ENCODE data around the gene NXN. TPM values are rescaled to one million over a fixed set of nuclear protein-coding genes. Genes with fewer than 3 reads are reported as not detected.

Gene NXN
- 70.1 and 80.4 TPM in 2 replicates for total RNA-seq

DNA sequence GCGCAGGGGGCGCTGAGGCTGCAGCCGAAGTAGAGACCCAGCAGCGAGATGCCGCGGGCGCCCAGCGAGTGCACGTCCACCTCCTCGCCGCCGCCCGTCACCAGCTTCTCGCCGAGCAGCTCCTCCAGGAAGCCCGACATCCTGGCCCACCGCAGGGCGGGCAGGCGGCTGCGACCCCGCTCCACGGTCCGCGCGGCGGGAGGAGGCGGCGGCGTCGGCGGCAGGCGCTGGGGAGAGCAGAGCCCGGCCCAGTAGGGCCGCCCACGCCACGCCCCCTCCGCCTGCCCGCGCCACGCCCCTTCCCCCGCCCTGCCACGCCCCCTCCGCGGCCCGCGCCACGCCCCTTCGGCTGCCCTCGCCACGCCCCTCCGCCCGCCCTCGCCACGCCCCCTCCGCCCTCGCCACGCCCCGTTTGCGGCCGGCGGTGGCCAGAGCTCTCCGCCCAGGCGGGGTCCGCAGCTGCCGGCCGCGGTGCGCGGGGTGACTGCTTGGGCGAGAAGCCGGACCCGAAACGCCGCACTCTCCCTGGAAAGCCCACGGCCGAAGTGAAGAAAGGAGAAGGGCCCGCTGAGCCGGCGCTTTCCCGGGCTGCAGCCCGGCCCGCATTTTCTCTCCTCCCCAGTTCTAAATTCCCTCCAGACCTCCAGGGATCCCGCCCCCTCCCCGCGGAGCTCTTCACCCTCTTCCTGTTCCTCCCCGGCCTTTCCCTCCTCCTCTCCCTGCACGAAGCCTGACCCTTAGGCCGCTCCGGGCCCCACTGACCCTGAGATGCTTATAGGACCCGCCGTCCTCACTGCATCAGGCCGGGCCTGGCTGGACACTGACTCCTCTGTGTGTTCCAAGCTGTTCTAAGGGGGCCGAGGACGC is at the start of gene NXN:
TSS of gene NXN (minus strand) at position 238 of the 867 bp plus-strand sequence.

DNA sequence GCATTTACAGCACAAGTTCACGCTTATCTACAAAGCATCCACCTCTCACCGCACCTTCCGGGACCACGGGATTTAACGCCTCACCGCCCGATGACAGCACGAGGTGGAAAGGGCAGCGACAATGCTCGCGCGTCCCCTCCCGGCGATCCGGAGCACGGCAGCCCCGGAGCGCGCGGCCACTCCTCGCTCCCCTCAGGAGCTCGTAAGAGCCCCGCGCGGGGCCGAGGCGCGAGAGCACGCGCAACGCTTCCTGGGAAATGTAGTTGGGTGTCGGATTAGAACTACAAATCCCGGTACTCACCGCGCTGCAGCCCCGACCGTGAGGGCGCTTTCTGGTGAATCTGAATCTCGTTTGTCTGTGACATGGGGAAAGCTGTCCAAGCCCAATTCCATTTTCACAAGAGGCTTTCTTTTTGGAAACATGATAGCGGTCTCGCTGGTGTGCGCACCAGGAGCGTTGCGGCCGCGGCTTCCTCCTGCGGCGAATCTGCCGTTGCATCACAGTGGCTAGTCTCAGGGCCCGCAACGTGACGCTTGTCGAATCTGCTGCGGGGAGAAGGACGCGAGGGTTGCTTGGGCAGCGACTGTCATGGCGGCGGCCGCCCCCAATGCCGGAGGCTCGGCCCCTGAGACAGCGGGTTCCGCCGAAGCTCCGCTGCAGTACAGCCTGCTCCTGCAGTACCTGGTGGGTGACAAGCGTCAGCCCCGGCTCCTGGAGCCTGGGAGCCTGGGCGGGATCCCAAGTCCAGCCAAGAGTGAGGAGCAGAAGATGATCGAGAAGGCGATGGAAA is 17.2 kb upstream of the NXN start, which contains the start of gene TIMM22:
TSS of gene TIMM22 (plus strand) at position 576 of the 791 bp plus-strand sequence. CDS start at position 590, 14 bp downstream.

DNA sequence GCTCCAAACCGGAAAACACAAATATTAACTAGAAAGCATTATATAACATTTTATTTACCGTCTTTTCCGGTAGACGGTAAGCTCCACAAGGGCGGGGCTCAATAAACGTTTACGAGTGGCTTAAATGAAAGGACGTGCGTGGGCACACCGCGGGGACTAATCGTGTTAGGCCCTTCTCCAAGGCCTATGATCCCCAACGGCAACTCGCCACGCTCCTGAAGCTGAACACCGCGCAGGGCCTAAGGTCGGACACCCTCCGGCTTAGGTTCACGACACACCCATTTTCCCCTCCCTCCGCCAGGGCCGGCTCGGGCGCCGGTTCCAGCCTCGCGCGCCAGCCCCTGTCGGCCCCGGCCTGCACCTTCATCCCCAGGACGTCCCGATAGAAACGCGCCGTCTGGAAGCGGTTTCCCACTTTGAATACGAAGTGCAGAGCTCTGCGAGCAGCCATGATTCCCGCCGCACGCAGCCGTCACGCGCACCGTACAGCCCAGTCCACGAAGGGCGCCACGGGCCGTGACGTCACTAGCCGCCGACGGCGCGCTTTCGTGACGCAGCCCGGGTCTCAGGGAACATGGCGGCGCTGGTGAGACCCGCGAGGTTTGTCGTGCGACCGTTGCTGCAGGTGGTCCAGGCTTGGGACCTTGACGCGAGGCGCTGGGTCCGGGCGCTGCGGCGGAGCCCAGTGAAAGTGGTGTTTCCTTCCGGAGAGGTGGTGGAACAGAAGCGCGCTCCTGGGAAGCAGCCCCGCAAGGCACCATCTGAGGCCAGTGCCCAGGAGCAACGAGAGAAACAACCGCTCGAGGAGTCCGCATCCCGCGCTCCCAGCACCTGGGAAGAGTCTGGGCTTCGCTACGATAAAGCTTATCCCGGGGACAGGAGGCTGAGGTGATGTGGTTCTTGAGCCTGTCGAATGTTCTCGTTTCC is 197.5 kb downstream of the NXN start, which contains the start of the genes GLOD4 and MRM3:
TSS of gene GLOD4 (minus strand) at position 476 of the 927 bp plus-strand sequence. CDS start at position 451, 25 bp downstream.
TSS of gene MRM3 (plus strand) at position 549 of the 927 bp plus-strand sequence. CDS start at position 575, 26 bp downstream.

DNA sequence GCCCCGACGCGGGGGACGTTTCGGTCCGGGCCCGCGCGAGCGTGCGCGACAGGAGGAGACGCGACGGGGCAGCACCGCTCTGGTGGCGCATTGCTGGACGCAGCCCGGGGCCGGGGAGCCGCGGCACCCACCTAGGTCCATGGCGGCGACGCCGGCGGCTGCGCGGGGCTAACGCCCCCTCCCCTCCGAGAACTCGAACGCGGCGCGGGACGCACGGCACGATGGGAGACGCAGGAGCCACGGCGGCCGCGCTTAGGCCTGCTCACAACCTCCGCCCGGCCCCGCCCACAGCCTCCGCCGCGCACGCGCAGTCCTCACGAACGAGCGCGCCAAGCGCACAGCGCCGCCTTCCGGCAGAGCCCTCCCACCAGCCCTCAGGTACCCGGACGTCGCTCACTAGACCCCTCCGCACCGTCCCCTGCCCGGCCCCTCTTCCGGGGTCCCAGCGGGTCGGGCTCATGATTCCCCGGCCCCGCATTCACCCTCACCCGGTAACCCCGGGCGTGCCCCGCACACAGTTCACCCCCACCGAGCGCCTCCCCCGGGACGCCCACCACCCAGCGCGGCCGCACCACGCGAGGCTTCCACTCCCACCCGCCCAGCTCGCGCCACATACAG is 227.5 kb downstream of the NXN start, which contains the start of gene GEMIN4:
TSS of gene GEMIN4 (minus strand) at position 263 of the 618 bp plus-strand sequence. CDS start at position 141, 122 bp downstream.

Other genes with a start within 250 kb of the NXN start
- gene TLCD3A, start 247.2 kb downstream of the NXN start, total RNA-seq = 32.4 and 32.8 TPM in 2 replicates
- gene GEMIN4, start 227.5 kb downstream of the NXN start, total RNA-seq = 11.3 and 17.1 TPM in 2 replicates
- 78.1 and 150 TPM in 2 replicates for gene GLOD4, start 197.5 kb downstream of the NXN start, total RNA-seq
- 11.5 and 18.3 TPM in 2 replicates for gene MRM3, start 197.4 kb downstream of the NXN start, total RNA-seq
- gene TIMM22, start 17.4 kb upstream of the NXN start, total RNA-seq = 13.6 and 17.8 TPM in 2 replicates
- 27.7 and 71.6 TPM in 2 replicates for gene ABR, start 200.2 kb upstream of the NXN start, total RNA-seq

Measured in tracheal epithelial cell (primary cell).